Activated CD4-positive, alpha-beta T cell treated with anti-CD3 and anti-CD28 coated beads for 36 hours (primary cell): ENCODE results near the gene TBX2. TPM values are rescaled to one million over a fixed set of nuclear protein-coding genes. Genes with fewer than 3 reads are reported as not detected.
A peak's percentile ranks its signal among the peaks of the same experiment; 100 is the strongest.
"Not testable (repeated sequence)": the region's sequence is repeated elsewhere in the genome, so short reads cannot be mapped to it uniquely, and the experiment has no call there.

Source experiments
- ATAC-seq: fragments of 200-7000 bp; cut with Tn5 transposase; one replicate; pipeline ENCODE4 v1.10.0; 2021; ENCODE audit warnings: mild to moderate bottlenecking, moderate library complexity
- CTCF ChIA-PET: fragments of 350-600 bp; sonication (Branson Sonifier 250); formaldehyde crosslinking; loops from one replicate; lab custom pipeline; 2021; ENCODE audit warnings: antibody characterized with exemption; lab: Charles Lee
- POLR2A ChIA-PET: fragments of 350-600 bp; sonication (Branson Sonifier 250); formaldehyde crosslinking; loops from one replicate; lab custom pipeline; 2021; ENCODE audit warnings: antibody characterized with exemption, inconsistent platforms; lab: Charles Lee
- DNase-seq: peaks from one replicate; pipeline ENCODE4 v3.0.0-alpha.2; 2020
- H3K27ac Mint-ChIP-seq: one replicate; pipeline ENCODE4 v1.8.0; 2021; ENCODE audit warnings: mixed read lengths
- H3K27me3 Mint-ChIP-seq: one replicate; pipeline ENCODE4 v1.8.0; 2021; ENCODE audit warnings: mixed read lengths
- H3K36me3 Mint-ChIP-seq: one replicate; pipeline ENCODE4 v1.8.0; 2021; ENCODE audit warnings: low read depth, mixed read lengths
- H3K4me1 Mint-ChIP-seq: one replicate; pipeline ENCODE4 v1.8.0; 2021; ENCODE audit warnings: mixed read lengths
- H3K4me3 Mint-ChIP-seq: one replicate; pipeline ENCODE4 v1.8.0; 2021; ENCODE audit warnings: mild to moderate bottlenecking, moderate library complexity, mixed read lengths
- H3K9me3 Mint-ChIP-seq: one replicate; pipeline ENCODE4 v1.8.0; 2021; ENCODE audit warnings: low read depth, mixed read lengths
- intact Hi-C, 2 experiments: fragments of 100-400 bp; cut with DNase I in 1 of 2; cut with micrococcal nuclease in 1 of 2; formaldehyde crosslinking; loops; one replicate each; pipeline versions ENCODE4 v1.14.2 to v1.15.1; 2022 to 2024; cut with DNase I, micrococcal nuclease
- total RNA-seq, 2 experiments: library from RNA; stranded (reverse); gene quantifications; one replicate each; pipeline ENCODE4 v1.2.3, GENCODE V29; 2021

Gene TBX2
- total RNA-seq, 2 experiments from 2014 or later, result not detected

DNA sequence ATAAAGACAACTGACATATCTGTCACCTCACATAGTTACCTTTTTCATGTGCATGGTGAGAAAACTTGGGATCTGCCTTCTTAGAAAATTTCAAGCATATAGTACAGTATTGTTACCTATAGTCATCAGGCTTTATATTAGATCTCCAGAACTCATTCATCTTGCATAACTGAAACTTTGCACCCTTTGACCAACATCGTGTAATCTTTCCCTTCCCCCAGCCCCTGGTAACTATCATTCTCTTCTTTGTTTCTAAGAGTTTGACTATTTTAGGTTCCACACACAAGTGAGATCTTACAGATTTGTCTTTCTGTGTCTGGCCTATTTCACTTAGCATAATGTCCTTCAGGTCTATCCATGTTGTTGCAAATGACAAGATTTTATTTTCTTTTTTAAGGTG is 29.6 kb downstream of the TBX2 start:
- DNase-seq (no peak), ATAC-seq (no peak)
- H3K4me1 Mint-ChIP-seq, result no peaks in the 10 kb centered on the region
- no peak overlapping the region for H3K4me3 Mint-ChIP-seq
- peaks cover 15% of the 10 kb centered on the region for H3K27me3 Mint-ChIP-seq
- no peaks in the 10 kb centered on the region for H3K9me3 Mint-ChIP-seq
- no peak overlapping the region for H3K27ac Mint-ChIP-seq
- CTCF ChIA-PET, result interaction anchor here (0.8 kb wide), 1 partner anchor 159 kb away, joined by 3 read pairs; no protein-coding TSS in a partner anchor
- no peaks in the 10 kb centered on the region for H3K36me3 Mint-ChIP-seq
- intact Hi-C loops, result no loop called here
- POLR2A ChIA-PET, result no interaction called here

DNA sequence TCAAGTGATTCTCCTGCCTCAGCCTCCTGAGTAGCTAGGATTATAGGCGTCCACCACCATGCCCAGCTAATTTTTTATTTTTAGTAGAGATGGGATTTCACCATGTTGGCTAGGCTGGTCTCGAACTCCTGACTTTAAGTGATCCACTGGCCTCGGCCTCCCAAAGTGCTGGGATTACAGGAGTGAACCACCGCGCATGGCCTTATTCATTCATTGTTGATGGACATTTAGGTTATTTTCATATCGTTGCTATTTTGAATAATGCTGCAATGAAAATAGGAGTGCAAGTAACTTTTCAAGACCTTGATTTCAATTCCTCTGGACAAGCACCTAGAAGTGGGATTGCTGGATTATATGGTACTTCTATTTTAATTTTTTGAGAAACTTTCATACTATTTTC is 30.2 kb downstream of the TBX2 start:
- peaks cover 15% of the 10 kb centered on the region for H3K27me3 Mint-ChIP-seq
- H3K9me3 Mint-ChIP-seq, H3K36me3 Mint-ChIP-seq, ATAC-seq, H3K4me3 Mint-ChIP-seq, H3K27ac Mint-ChIP-seq, DNase-seq, POLR2A ChIA-PET, intact Hi-C loops, H3K4me1 Mint-ChIP-seq: not testable (repeated sequence)
- CTCF ChIA-PET, result interaction anchor here (0.8 kb wide), 1 partner anchor 158 kb away, joined by 3 read pairs; no protein-coding TSS in a partner anchor

DNA sequence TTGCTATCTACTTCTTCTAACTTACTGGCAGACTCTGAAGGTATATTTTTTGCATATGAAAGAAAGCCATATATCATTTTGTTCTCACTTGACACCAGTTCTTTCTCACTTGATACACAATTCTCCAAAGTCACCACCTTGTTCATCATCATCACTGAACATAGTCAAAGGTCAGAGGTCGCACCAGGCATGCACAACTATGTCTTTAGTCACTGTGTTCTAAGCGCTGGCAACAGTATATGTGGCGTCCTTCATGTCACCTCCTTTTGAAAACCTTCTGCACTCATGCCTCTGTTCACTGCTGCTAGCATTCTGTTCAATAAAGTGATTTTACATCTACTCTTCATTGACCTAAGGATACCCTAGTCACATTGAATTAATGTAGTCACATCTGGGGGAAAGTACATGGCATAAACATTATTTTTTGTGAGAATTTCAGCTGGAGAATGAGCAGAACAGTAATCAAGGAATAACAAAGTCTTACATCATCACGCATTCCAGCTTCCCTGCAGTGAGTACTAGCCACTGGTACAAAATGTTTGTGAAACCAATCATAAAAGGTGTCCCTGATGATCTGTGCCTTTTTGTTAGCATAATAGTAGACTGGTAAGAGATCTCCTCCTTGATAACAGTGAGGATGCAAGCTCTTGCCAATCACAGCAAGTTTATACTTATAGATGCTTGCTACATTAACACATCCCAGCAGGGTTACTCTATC is 32.1 kb downstream of the TBX2 start:
- ChIA-PET POLR2A (interaction anchor here (0.6 kb wide), 1 partner anchor 1248 kb away, joined by 4 read pairs; no protein-coding TSS in a partner anchor), CTCF (no interaction called here)
- ATAC-seq (no peak), DNase-seq (no peak)
- peaks cover 4% of the 10 kb centered on the region for H3K9me3 Mint-ChIP-seq
- intact Hi-C loops, result no loop called here
- H3K27me3 Mint-ChIP-seq, result peaks cover 16% of the 10 kb centered on the region
- H3K27ac Mint-ChIP-seq, result no peak overlapping the region
- H3K4me3 Mint-ChIP-seq, result no peak overlapping the region
- no peaks in the 10 kb centered on the region for H3K36me3 Mint-ChIP-seq
- no peaks in the 10 kb centered on the region for H3K4me1 Mint-ChIP-seq

DNA sequence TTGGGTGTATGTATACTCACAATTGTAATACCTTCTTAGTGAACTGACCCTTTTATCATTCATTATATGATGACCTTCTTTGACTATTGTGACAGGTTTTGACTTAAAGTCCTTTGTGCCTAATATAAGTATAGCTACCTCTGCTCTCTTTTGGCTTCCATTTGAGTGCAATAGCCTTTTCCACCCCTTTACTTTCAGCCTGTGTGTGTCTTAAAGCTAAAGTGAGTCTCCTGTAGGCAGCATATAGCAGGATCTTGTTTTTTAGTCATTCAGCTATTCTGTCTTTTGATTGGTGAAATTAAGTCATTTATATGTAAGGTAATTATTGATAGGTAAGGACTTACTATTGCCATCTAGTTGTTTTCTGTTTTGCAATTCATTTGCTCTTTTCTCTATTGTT is 36.6 kb downstream of the TBX2 start:
- Mint-ChIP-seq H3K36me3 (peaks cover 4% of the 10 kb centered on the region), H3K4me3 (no peak overlapping the region), H3K4me1 (peaks cover 5% of the 10 kb centered on the region), H3K9me3 (peaks cover 18% of the 10 kb centered on the region), H3K27ac (no peak overlapping the region), H3K27me3 (peaks cover 34% of the 10 kb centered on the region)
- DNase-seq (no peak), ATAC-seq (no peak)
- intact Hi-C loops, result no loop called here
- ChIA-PET POLR2A (no interaction called here), CTCF (interaction anchor here (0.6 kb wide), 1 partner anchor 623 kb away, joined by 3 read pairs; no protein-coding TSS in a partner anchor)

DNA sequence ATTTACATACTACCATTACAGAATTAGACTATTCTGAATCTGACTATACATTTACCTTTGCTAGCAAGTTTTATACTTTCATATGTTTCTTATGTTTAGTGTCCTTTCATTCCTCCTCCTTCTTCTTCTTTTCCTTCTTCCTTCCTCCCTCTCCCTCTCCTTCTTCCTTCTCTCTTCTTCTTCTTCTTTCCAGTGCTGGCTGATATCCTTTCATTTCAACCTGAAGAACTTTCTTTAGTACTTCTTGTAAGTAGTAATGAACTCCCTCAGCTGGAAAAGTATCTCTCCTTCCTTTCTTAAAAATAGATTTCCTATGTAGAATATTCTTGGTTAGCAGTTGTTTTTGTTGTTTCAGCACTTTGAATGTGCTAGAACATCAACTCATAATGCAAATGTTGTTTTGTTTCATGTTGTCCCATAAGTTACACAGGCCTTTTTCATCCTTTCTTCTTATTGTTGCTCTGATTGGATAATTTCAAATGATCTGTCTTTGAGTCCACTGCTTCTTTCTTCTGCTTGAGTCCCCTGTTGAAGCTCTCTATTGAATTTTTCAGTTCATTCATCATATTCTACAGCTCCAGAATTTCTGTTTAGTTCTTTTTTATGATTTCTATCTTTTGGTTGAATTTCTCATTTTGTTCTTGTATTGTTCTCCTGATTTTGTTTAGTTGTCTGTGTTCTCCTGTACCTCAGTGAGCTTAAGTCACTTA is 37.5 kb downstream of the TBX2 start:
- intact Hi-C loops, result no loop called here
- ChIA-PET CTCF (interaction anchor here (0.6 to 1.2 kb wide), 2 partner anchors 22 to 622 kb away, joined by 3 to 4 read pairs; no protein-coding TSS in a partner anchor), POLR2A (no interaction called here)
- Mint-ChIP-seq H3K4me1 (peaks cover 5% of the 10 kb centered on the region), H3K36me3 (peaks cover 4% of the 10 kb centered on the region), H3K27ac (no peak overlapping the region), H3K27me3 (peaks cover 37% of the 10 kb centered on the region), H3K4me3 (no peak overlapping the region), H3K9me3 (peaks cover 18% of the 10 kb centered on the region)
- no peak for DNase-seq
- no peak for ATAC-seq

DNA sequence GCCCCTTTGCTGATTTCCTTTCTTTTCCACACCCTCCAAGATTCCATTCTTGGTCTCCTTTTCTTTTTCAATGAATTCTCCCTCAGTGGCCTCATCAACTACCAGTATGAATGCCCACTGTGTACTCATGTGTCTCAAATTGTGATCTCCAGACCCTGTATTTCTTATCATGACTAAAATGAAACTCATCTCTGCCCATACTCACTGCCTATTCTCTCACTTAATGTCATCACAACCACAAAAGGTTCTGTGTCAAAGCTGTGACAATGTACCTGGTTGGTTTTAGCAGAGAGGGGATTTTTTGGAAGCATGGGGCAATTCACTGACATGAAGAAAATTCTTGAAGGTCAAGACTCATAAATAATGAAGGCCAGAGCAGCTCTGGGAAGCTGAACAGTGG is 41.1 kb downstream of the TBX2 start:
- peaks cover 16% of the 10 kb centered on the region for H3K9me3 Mint-ChIP-seq
- POLR2A ChIA-PET, result no interaction called here
- intact Hi-C loops, result no loop called here
- H3K4me3 Mint-ChIP-seq, result no peak overlapping the region
- peaks cover 47% of the 10 kb centered on the region for H3K27me3 Mint-ChIP-seq
- H3K36me3 Mint-ChIP-seq, result peaks cover 4% of the 10 kb centered on the region
- CTCF ChIA-PET, result interaction anchor here (1.0 kb wide), 1 partner anchor 42 kb away, joined by 4 read pairs; no protein-coding TSS in a partner anchor
- no peak overlapping the region for H3K27ac Mint-ChIP-seq
- ATAC-seq (peak; percentile 73), DNase-seq (no peak)
- peaks cover 5% of the 10 kb centered on the region for H3K4me1 Mint-ChIP-seq

DNA sequence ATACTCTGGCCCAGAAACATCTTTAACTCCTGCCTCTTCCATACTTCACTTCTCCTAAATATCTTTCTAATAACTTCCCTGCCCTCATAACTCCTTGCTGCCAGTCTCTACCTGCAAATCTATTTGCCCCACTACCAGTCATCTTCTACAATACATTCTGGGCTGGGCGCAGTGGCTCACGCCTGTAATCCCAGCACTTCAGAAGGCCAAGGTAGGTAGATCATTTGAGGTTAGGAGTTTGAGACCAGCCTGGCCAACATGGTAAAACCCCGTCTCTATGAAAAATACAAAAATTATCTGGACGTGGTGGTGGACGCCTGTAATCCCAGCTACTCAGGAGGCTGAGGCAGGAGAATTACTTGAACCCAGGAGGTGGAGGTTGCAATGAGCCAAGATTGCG is 41.9 kb downstream of the TBX2 start:
- H3K27ac Mint-ChIP-seq, POLR2A ChIA-PET, H3K4me1 Mint-ChIP-seq, H3K4me3 Mint-ChIP-seq, H3K36me3 Mint-ChIP-seq, DNase-seq, ATAC-seq, intact Hi-C loops: not testable (repeated sequence)
- Mint-ChIP-seq H3K27me3 (peaks cover 48% of the 10 kb centered on the region), H3K9me3 (peaks cover 14% of the 10 kb centered on the region)
- CTCF ChIA-PET, result interaction anchor here (1.0 kb wide), 1 partner anchor 41 kb away, joined by 4 read pairs; no protein-coding TSS in a partner anchor

DNA sequence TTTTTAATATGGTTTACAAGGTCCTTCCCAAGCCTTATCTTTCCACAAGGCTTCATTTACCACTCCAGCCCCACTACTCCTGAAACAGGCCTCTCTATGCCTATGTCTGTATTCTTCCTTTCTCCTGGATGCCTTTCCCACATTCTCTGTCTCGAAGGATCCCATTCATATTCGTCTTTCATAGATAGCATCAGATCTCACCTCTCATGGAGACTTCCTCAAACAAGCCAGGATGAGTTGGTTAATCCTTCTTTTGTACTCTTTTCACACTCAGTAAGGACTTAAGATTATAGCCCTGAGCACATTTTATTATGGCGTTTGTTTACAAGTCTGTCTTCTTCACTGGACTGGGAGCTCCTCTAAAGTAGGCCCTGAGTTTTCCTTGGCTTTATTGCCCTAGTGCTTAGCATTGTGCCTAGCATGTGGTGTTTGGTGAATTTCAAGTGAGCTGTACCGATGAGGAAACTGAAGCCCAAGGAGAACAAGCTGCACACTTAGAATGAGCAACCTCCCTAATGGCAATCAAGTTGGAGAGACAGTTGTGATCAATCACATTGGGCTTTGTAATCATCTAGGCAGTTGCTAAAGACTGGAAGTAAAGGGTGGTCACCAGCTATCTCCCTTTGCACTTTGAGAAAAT is 42.6 kb downstream of the TBX2 start:
- peaks cover 48% of the 10 kb centered on the region for H3K27me3 Mint-ChIP-seq
- peaks cover 5% of the 10 kb centered on the region for H3K4me1 Mint-ChIP-seq
- intact Hi-C loops, result no loop called here
- DNase-seq (no peak), ATAC-seq (no peak)
- ChIA-PET POLR2A (no interaction called here), CTCF (no interaction called here)
- H3K36me3 Mint-ChIP-seq, result peaks cover 1% of the 10 kb centered on the region
- H3K27ac Mint-ChIP-seq, result no peak overlapping the region
- peaks cover 10% of the 10 kb centered on the region for H3K9me3 Mint-ChIP-seq
- H3K4me3 Mint-ChIP-seq, result no peak overlapping the region

DNA sequence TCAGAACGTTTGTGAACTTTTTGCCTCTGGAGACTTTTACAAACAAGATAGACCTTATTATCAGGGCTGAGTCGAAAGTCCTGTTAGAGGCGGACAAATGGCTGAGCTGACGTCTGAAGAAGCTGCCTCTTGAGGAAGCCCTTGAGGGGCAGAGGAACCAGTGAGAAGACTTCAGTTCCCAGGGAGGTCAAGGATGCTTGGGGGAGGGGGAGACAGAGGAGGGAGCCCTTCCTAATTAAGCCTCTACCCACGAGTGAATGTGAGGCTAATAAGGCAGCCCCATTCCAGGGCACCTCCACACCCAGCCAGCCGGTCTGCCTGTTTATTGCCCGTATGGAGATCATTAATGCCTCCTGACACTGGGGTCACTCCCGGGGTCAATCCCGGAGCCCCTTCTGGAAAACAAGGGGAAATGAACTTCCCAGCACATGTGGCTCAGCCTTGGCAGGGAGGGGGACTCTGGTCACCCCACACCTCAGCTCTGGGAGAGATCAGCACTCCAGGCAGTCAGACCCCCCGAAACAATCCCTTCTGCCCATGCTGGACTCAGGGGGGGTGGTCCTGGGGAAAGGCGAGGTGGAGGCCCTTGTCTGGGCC is 43.3 kb downstream of the TBX2 start:
- Mint-ChIP-seq H3K4me1 (peaks cover 5% of the 10 kb centered on the region), H3K27ac (no peak overlapping the region), H3K4me3 (no peak overlapping the region), H3K9me3 (peaks cover 6% of the 10 kb centered on the region), H3K27me3 (peaks cover 47% of the 10 kb centered on the region), H3K36me3 (no peaks in the 10 kb centered on the region)
- DNase-seq (no peak), ATAC-seq (no peak)
- POLR2A ChIA-PET, result no interaction called here
- intact Hi-C loops, result no loop called here
- CTCF ChIA-PET, result no interaction called here

DNA sequence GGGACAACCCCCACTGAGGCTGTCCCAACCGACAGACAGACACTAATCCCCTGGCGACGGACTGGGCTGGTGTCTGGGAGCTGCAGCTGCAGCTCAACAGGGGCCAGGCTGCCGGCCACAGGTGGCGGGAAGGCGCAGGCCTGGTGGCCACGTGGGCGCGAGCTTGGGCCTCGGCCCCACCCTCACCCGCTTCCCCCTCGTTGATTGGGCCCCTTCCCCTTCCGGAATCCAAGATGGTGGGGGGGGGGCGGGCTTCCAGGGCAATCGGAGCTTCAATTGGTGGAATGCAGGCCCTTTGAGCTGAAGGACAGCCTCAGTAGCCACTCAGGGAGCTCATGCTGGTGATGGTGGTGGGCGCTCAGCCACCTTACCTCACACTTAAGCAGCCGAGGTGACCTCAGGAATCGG is 43.8 kb downstream of the TBX2 start:
- CTCF ChIA-PET, result no interaction called here
- POLR2A ChIA-PET, result no interaction called here
- peaks cover 5% of the 10 kb centered on the region for H3K4me1 Mint-ChIP-seq
- no peaks in the 10 kb centered on the region for H3K36me3 Mint-ChIP-seq
- peaks cover 45% of the 10 kb centered on the region for H3K27me3 Mint-ChIP-seq
- no peak overlapping the region for H3K27ac Mint-ChIP-seq
- no peak overlapping the region for H3K4me3 Mint-ChIP-seq
- DNase-seq, result no peak
- H3K9me3 Mint-ChIP-seq, result peaks cover 4% of the 10 kb centered on the region
- intact Hi-C loops, result no loop called here
- no peak for ATAC-seq

DNA sequence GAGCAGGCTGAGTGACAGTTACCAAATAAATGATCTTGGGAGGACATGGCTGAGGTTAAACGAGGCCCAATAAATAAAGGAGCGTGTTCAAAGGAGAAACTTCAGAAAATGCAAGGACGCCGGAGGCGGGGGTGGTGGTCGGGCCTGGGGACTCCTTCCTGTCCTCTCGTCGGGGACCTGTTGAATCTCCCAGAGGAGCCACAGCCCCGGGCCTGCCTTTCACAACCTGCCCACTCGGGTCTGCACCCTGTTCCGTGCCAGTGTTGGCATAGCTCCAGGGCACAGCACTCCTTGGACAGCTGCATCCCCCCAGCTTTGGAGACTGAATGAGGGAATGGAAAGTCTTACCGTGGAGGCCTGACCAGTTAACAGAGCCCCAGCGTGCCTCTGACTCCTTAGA is 44.4 kb downstream of the TBX2 start:
- Mint-ChIP-seq H3K9me3 (peaks cover 3% of the 10 kb centered on the region), H3K27me3 (peaks cover 44% of the 10 kb centered on the region), H3K4me1 (peaks cover 5% of the 10 kb centered on the region), H3K27ac (no peak overlapping the region), H3K36me3 (no peaks in the 10 kb centered on the region), H3K4me3 (no peak overlapping the region)
- DNase-seq (no peak), ATAC-seq (no peak)
- intact Hi-C loops, result no loop called here
- CTCF ChIA-PET, result no interaction called here
- POLR2A ChIA-PET, result no interaction called here
